H1 (cell line): ENCODE measurements around the gene RAB26. TPM values are rescaled to one million over a fixed set of nuclear protein-coding genes. Genes with fewer than 3 reads are reported as not detected.
A peak's percentile ranks its signal among the peaks of the same experiment; 100 is the strongest.

Experiments
- CTCF ChIA-PET: fragments of 300-600 bp; sonication (Branson Sonifier 250); formaldehyde crosslinking; loops from one replicate; lab custom pipeline; 2021; ENCODE audit not compliant: partially characterized antibody; lab: Charles Lee
- POLR2A ChIA-PET: fragments of 300-600 bp; sonication (Branson Sonifier 250); formaldehyde crosslinking; loops from one replicate; lab custom pipeline; 2021; ENCODE audit warnings: inconsistent platforms; ENCODE audit not compliant: partially characterized antibody; lab: Charles Lee
- DNase-seq, 2 experiments: peaks; one replicate each; pipeline versions ENCODE4 v3.0.0 to v3.0.0-alpha.2; 2010 to 2022; ENCODE audit warnings: low spot score in 2 of 2, low read depth in 1 of 2, mixed read lengths in 1 of 2
- FAIRE-seq: peaks from 2 replicates; lab custom pipeline; 2011; peaks lifted over from hg19 to GRCh38; lab: Jason Lieb, UNC
- H2AFZ ChIP-seq: 2 replicates; pipeline ENCODE4 v1.8.1; 2012; ENCODE audit warnings: low read length, inconsistent platforms
- H2AK5ac ChIP-seq: 2 replicates; pipeline ENCODE4 v1.6.1; 2013; ENCODE audit warnings: low read depth, low read length
- H2BK120ac ChIP-seq: replicated peaks from 2 replicates; pipeline ENCODE3; 2013; ENCODE audit warnings: low read depth, low read length, inconsistent platforms
- H2BK12ac ChIP-seq: 2 replicates; pipeline ENCODE4 v1.6.1; 2013; ENCODE audit warnings: low read depth, low read length
- H2BK15ac ChIP-seq: 2 replicates; pipeline ENCODE4 v1.6.1; 2013; ENCODE audit warnings: low read length
- H2BK20ac ChIP-seq: 2 replicates; pipeline ENCODE4 v1.6.1; 2013; ENCODE audit warnings: low read length
- H2BK5ac ChIP-seq: 2 replicates; pipeline ENCODE4 v1.6.1; 2013; ENCODE audit warnings: low read depth, low read length
- H3K14ac ChIP-seq: 2 replicates; pipeline ENCODE4 v1.6.1; 2013; ENCODE audit warnings: inconsistent platforms; ENCODE audit not compliant: insufficient read length
- H3K18ac ChIP-seq: 2 replicates; pipeline ENCODE4 v1.6.1; 2013; ENCODE audit warnings: low read length; ENCODE audit errors: extremely low read depth
- H3K23ac ChIP-seq: 2 replicates; pipeline ENCODE4 v1.6.1; 2013; ENCODE audit warnings: inconsistent platforms; ENCODE audit not compliant: insufficient read length
- H3K23me2 ChIP-seq: 2 replicates; pipeline ENCODE4 v1.6.1; 2013; ENCODE audit warnings: low read depth, low read length
- H3K27ac ChIP-seq: 2 replicates; pipeline ENCODE4 v1.6.1; 2011; ENCODE audit warnings: low read depth, low read length, inconsistent platforms
- H3K27me3 ChIP-seq, 4 experiments: replicated peaks in 1 of 4; 1 replicate in 1 of 4; 2 replicates in 3 of 4; pipeline versions ENCODE4 v1.6.1 to v1.8.1; 2011 to 2013; ENCODE audit warnings: low read length in 3 of 4, mild to moderate bottlenecking in 3 of 4, inconsistent platforms in 2 of 4, mixed read lengths in 2 of 4, moderate library complexity in 1 of 4; ENCODE audit not compliant: control insufficient read depth in 3 of 4, insufficient read depth in 3 of 4; ENCODE audit errors: extremely low read depth in 1 of 4
- H3K36me3 ChIP-seq, 4 experiments: 2 replicates each; pipeline versions ENCODE4 v1.6.1 to v1.8.1; 2011 to 2013; ENCODE audit warnings: mild to moderate bottlenecking in 4 of 4, low read length in 3 of 4, moderate library complexity in 2 of 4, control low read depth in 1 of 4, inconsistent platforms in 1 of 4; ENCODE audit not compliant: insufficient read depth in 4 of 4, control insufficient read depth in 2 of 4
- H3K4ac ChIP-seq: replicated peaks from 2 replicates; pipeline ENCODE3; 2013; ENCODE audit warnings: low read length, low read depth, mixed read lengths, inconsistent platforms; ENCODE audit not compliant: insufficient read length
- H3K4me1 ChIP-seq, 4 experiments: replicated peaks in 1 of 4; 1 replicate in 1 of 4; 2 replicates in 3 of 4; pipeline versions ENCODE4 v1.6.1 to v1.8.1; 2011 to 2013; ENCODE audit warnings: low read length in 3 of 4, inconsistent platforms in 2 of 4, mixed read lengths in 1 of 4; ENCODE audit not compliant: insufficient read depth in 4 of 4, control insufficient read depth in 3 of 4
- H3K4me2 ChIP-seq, 2 experiments: 2 replicates each; pipeline versions ENCODE4 v1.6.1 to v1.8.1; 2011 to 2013; ENCODE audit warnings: low read depth in 2 of 2, low read length in 2 of 2, control low read depth in 1 of 2, inconsistent platforms in 1 of 2, mild to moderate bottlenecking in 1 of 2; ENCODE audit not compliant: insufficient read depth in 1 of 2
- H3K4me3 ChIP-seq, 4 experiments: fragments of 200-600, 300-600 bp in 1 of 4; sonication (generic), shearing (Covaris generic), sonication (Bioruptor Twin) in 1 of 4; 2 replicates each; pipeline versions ENCODE4 v1.5.1 to v1.8.1; 2011 to 2016; ENCODE audit warnings: low read length in 4 of 4, low read depth in 3 of 4, control low read depth in 2 of 4, inconsistent platforms in 2 of 4, mild to moderate bottlenecking in 2 of 4, mixed read lengths in 1 of 4, moderate library complexity in 1 of 4; ENCODE audit not compliant: insufficient read depth in 2 of 4; ENCODE audit errors: extremely low read depth in 1 of 4
- H3K56ac ChIP-seq: replicated peaks from 2 replicates; pipeline ENCODE3; 2013; ENCODE audit warnings: low read depth, mild to moderate bottlenecking, mixed read lengths, low read length, inconsistent platforms; ENCODE audit not compliant: insufficient read length
- H3K79me1 ChIP-seq: 2 replicates; pipeline ENCODE4 v1.6.1; 2013; ENCODE audit warnings: low read depth, low read length, control low read depth
- H3K79me2 ChIP-seq, 2 experiments: 2 replicates each; pipeline versions ENCODE4 v1.6.1 to v1.8.1; 2012 to 2013; ENCODE audit warnings: low read length in 2 of 2, mild to moderate bottlenecking in 2 of 2, inconsistent platforms in 1 of 2; ENCODE audit not compliant: insufficient read depth in 2 of 2, control insufficient read depth in 1 of 2
- H3K9ac ChIP-seq, 4 experiments: replicated peaks in 1 of 4; 1 replicate in 1 of 4; 2 replicates in 3 of 4; pipeline versions ENCODE4 v1.6.1 to v1.8.1; 2011 to 2013; ENCODE audit warnings: low read depth in 3 of 4, low read length in 3 of 4, control low read depth in 2 of 4, mild to moderate bottlenecking in 2 of 4, moderate library complexity in 2 of 4, inconsistent platforms in 1 of 4; ENCODE audit errors: extremely low read depth in 1 of 4
- H3K9me3 ChIP-seq, 2 experiments: 2 replicates each; pipeline versions ENCODE4 v1.6.1 to v1.8.1; 2012 to 2013; ENCODE audit warnings: mild to moderate bottlenecking in 2 of 2, moderate library complexity in 2 of 2, control low read depth in 1 of 2, inconsistent platforms in 1 of 2, low read depth in 1 of 2, low read length in 1 of 2, mixed read lengths in 1 of 2; ENCODE audit not compliant: insufficient read depth in 2 of 2
- H4K20me1 ChIP-seq, 2 experiments: replicated peaks in 1 of 2; 2 replicates each; pipeline versions ENCODE3 to v1.8.1; 2011 to 2013; ENCODE audit warnings: inconsistent platforms in 2 of 2, low read length in 2 of 2, mild to moderate bottlenecking in 1 of 2; ENCODE audit not compliant: insufficient read depth in 2 of 2, control insufficient read depth in 1 of 2
- H4K5ac ChIP-seq: 2 replicates; pipeline ENCODE4 v1.6.1; 2013; ENCODE audit warnings: low read length, low read depth, mixed read lengths, inconsistent platforms; ENCODE audit not compliant: insufficient read length
- H4K8ac ChIP-seq: 2 replicates; pipeline ENCODE4 v1.8.0; 2013; ENCODE audit warnings: mild to moderate bottlenecking, moderate library complexity, low read length, inconsistent platforms; ENCODE audit not compliant: insufficient read depth; ENCODE audit errors: extremely low read depth
- H4K91ac ChIP-seq: replicated peaks from 2 replicates; pipeline ENCODE3; 2013; ENCODE audit warnings: low read length, mixed read lengths, inconsistent platforms; ENCODE audit not compliant: insufficient read length
- BRCA1 ChIP-seq: IDR thresholded peaks from 2 replicates; pipeline ENCODE4 v1.6.1; 2012; ENCODE audit warnings: low read depth, low read length, improper control_type of control experiment
- EGR1 ChIP-seq: IDR thresholded peaks from 2 replicates; pipeline ENCODE4 v1.6.1; 2011; ENCODE audit warnings: low read depth, low read length, borderline replicate concordance
- KDM5A ChIP-seq: fragments of 200-600 bp; IDR thresholded peaks from 2 replicates; pipeline ENCODE4 v1.7.1; 2012; ENCODE audit warnings: mild to moderate bottlenecking, low read length, inconsistent platforms, mixed read lengths
- POLR2AphosphoS5 ChIP-seq: IDR thresholded peaks from 2 replicates; pipeline ENCODE4 v1.6.1; 2011; ENCODE audit warnings: low read depth, low read length
- RAD21 ChIP-seq, 2 experiments: IDR thresholded peaks in 1 of 2; conservative IDR thresholded peaks in 1 of 2; 2 replicates each; pipeline ENCODE4 v1.6.1; 2011; ENCODE audit warnings: low read depth in 2 of 2, low read length in 2 of 2, improper control_type of control experiment in 1 of 2, inconsistent platforms in 1 of 2, mild to moderate bottlenecking in 1 of 2, moderate library complexity in 1 of 2
- RFX5 ChIP-seq: IDR thresholded peaks from 2 replicates; pipeline ENCODE4 v1.6.1; 2011; ENCODE audit warnings: low read depth, low read length, improper control_type of control experiment, borderline replicate concordance
- RXRA ChIP-seq: IDR thresholded peaks from 2 replicates; pipeline ENCODE4 v1.6.1; 2011; ENCODE audit warnings: low read depth, mild to moderate bottlenecking, low read length, moderate library complexity; ENCODE audit not compliant: insufficient read depth
- SIRT6 ChIP-seq: IDR thresholded peaks from one replicate; pipeline ENCODE4 v1.7.1; 2012; ENCODE audit warnings: low read length, inconsistent platforms
- SP2 ChIP-seq: IDR thresholded peaks from 2 replicates; pipeline ENCODE4 v1.6.1; 2012; ENCODE audit warnings: mild to moderate bottlenecking, low read length, inconsistent platforms
- TAF1 ChIP-seq: IDR thresholded peaks from 2 replicates; pipeline ENCODE4 v1.6.1; 2011; ENCODE audit warnings: mild to moderate bottlenecking, low read depth, low read length
- YY1 ChIP-seq: IDR thresholded peaks from 2 replicates; pipeline ENCODE4 v1.6.1; 2011; ENCODE audit warnings: low read depth, mild to moderate bottlenecking, low read length
- WGBS, 2 experiments: shearing (Covaris generic) in 1 of 2; methylation state at CpG; one replicate each; pipeline versions ENCODE4 v1.1.6 to v1.1.7; 2013 to 2015; ENCODE audit warnings: low lambda C conversion rate in 2 of 2, mixed read lengths in 2 of 2, inconsistent platforms in 1 of 2, low coverage in 1 of 2, missing lambda C conversion rate in 1 of 2; ENCODE audit not compliant: insufficient replicate concordance in 2 of 2, insufficient coverage in 1 of 2, insufficient read length in 1 of 2; ENCODE audit errors: extremely low coverage in 1 of 2, missing lambda C conversion rate in 1 of 2; 5-methylcytosine and 5-hydroxymethylcytosine counted together
- polyA plus RNA-seq, 7 experiments: library from polyadenylated mRNA; depleted of rRNA in 3 of 7; stranded (reverse) in 5 of 7; unstranded in 2 of 7; fragments of >200 nt in 5 of 7; fragments of 200-250 nt in 2 of 7; gene quantifications; 1 replicate in 5 of 7; 2 replicates in 1 of 7; 4 replicates in 1 of 7; pipeline versions ENCODE4 v1.2.1 to v1.2.3, GENCODE V29; 2011 to 2013; ENCODE audit warnings: missing spikeins in 2 of 7, mixed read lengths in 2 of 7
- total RNA-seq: library from RNA; stranded (reverse); fragmentation: NEBNext Ultra II Directional; extraction: Animal tissue kit (Norgen Biotek cat#: 25700); gene quantifications from 2 replicates; pipeline ENCODE4 v1.2.1, GENCODE V29; 2021

The RAB26 gene
- total and polyA plus RNA-seq, 2 of the 8 experiments (the other 6 are each of a cell fraction or from before 2014, with no cell fraction given), result 4.3 to 5.4 TPM

GRCh38 chr16:2151188-2152091 lies 3.0 kb downstream of the RAB26 start:
- Histone ChIP-seq H3K4me1 (peaks cover 3 to 36% (median 27%) of the 10 kb centered on the region in 4 experiments), H4K20me1 (peaks cover 11 to 47% of the 10 kb centered on the region in 2 experiments), H3K9ac (peak overlapping the region in 1 of 4 experiments; percentile 20; a peak in 2 of 7 replicates)
- no peak for TF ChIP-seq YY1
- no peak for TF ChIP-seq RXRA
- TF ChIP-seq KDM5A, result no peak
- TF ChIP-seq SIRT6, result peak; percentile 30
- no peak for TF ChIP-seq RAD21 (IDR thresholded peaks at IDR 0.05 in 1 of 2, conservative IDR thresholded peaks at IDR 0.05 in 1 of 2; ENCODE audit: low read depth in 2 of 2, low read length in 2 of 2)
- TF ChIP-seq BRCA1, result no peak
- no peak for TF ChIP-seq TAF1
- no peak for TF ChIP-seq RFX5
- TF ChIP-seq EGR1, result no peak
- no peak for TF ChIP-seq SP2
- TF ChIP-seq POLR2AphosphoS5, result peak; percentile 95

More at GRCh38 chr16:2151188-2152091, 3.0 kb downstream of the RAB26 start:
- 0 out of 2 replicates have a peak overlapping the region, but pooled peaks have one; percentile 45 for H4K8ac ChIP-seq
- no peak overlapping the region for H2BK120ac ChIP-seq
- H3K56ac ChIP-seq, result no peak overlapping the region
- H3K36me3 ChIP-seq, result peaks cover 5 to 35% (median 13%) of the 10 kb centered on the region in 4 experiments; a peak in 7 of 8 replicates
- no peak overlapping the region for H4K91ac ChIP-seq
- H2BK15ac ChIP-seq, result no peak overlapping the region
- H2AFZ ChIP-seq, result no peak overlapping the region
- H4K5ac ChIP-seq, result no peak overlapping the region
- no peak overlapping the region for H2BK12ac ChIP-seq
- no peak overlapping the region for H2BK20ac ChIP-seq
- peak overlapping the region; percentile 38; the same call in 1 of the 2 replicates for H3K18ac ChIP-seq
- H3K79me1 ChIP-seq, result no peaks in the 10 kb centered on the region; the same call in 1 of the 2 replicates
- DNase-seq (peak in 1 of 2 experiments; percentile 73), FAIRE-seq (no peak)
- peak overlapping the region in 1 of 4 experiments; percentile 85; a peak in 3 of 8 replicates for H3K4me3 ChIP-seq
- 53% methylated on average over 13 of the region's 13 CpGs; no CpG with 5 or more reads in 1 of the 2 experiments for WGBS, 2 experiments
- no peak overlapping the region for H2AK5ac ChIP-seq
- H3K23ac ChIP-seq, result no peak overlapping the region
- H3K4me2 ChIP-seq, result peak overlapping the region; percentile 94 to 97
- CTCF ChIA-PET, result interaction anchor here (0.6 to 4.4 kb wide), 12 partner anchors 8 to 854 kb away, joined by 3 to 24 read pairs (median 4); partner anchors contain the start of gene TSC2
- peaks cover 12 to 36% of the 10 kb centered on the region in 2 experiments for H3K79me2 ChIP-seq
- peaks cover 0 to 2% (median 0%) of the 10 kb centered on the region in 4 experiments; a peak in 2 of 7 replicates for H3K27me3 ChIP-seq
- H3K4ac ChIP-seq, result no peak overlapping the region
- POLR2A ChIA-PET, result interaction anchor here (0.6 to 15.0 kb wide), 39 partner anchors 8 to 364 kb away, joined by 3 to 312 read pairs (median 4); partner anchors contain the start of genes BRICD5, MLST8, NOXO1 and NPW
- no peak overlapping the region for H3K14ac ChIP-seq
- no peak overlapping the region; the same call in 1 of the 2 replicates for H3K27ac ChIP-seq
- no peaks in the 10 kb centered on the region for H3K9me3 ChIP-seq
- H3K23me2 ChIP-seq, result peaks cover 35% of the 10 kb centered on the region; the same call in 1 of the 2 replicates
- peak overlapping the region; percentile 67; the same call in 1 of the 2 replicates for H2BK5ac ChIP-seq
